RWPE2 (cell line): ENCODE data around the gene CRLF3.

Experiments
- ATAC-seq: fragments of 200-7000 bp; cut with Tn5 transposase; 3 replicates; pipeline ENCODE4 v1.9.1; 2021; ENCODE audit warnings: low read depth
- DNase-seq: peaks from one replicate; pipeline ENCODE4 v3.0.0-alpha.2; 2020; ENCODE audit warnings: low spot score
- H3K27ac ChIP-seq: fragments of 450-650 bp; 2 replicates; pipeline ENCODE4 v1.5.1; 2017; ENCODE audit warnings: mild to moderate bottlenecking; ENCODE audit not compliant: poor library complexity, severe bottlenecking
- H3K27me3 ChIP-seq: fragments of 250-450 bp; sonication (Bioruptor Pico); 2 replicates; pipeline ENCODE4 v1.5.1; 2021; ENCODE audit warnings: mild to moderate bottlenecking, moderate library complexity; ENCODE audit not compliant: insufficient read depth, poor library complexity, severe bottlenecking
- H3K36me3 ChIP-seq: fragments of 250-450 bp; sonication (Bioruptor Pico); 2 replicates; pipeline ENCODE4 v1.5.1; 2020; ENCODE audit warnings: low read depth, mild to moderate bottlenecking, moderate library complexity
- H3K4me1 ChIP-seq: fragments of 250-450 bp; sonication (Bioruptor Pico); 2 replicates; pipeline ENCODE4 v1.5.1; 2021; ENCODE audit warnings: mild to moderate bottlenecking, moderate library complexity; ENCODE audit not compliant: insufficient read depth, poor library complexity, severe bottlenecking
- H3K4me3 ChIP-seq: fragments of 250-450 bp; sonication (Bioruptor Pico); 2 replicates; pipeline ENCODE4 v1.5.1; 2021; ENCODE audit warnings: mild to moderate bottlenecking, moderate library complexity; ENCODE audit not compliant: severe bottlenecking
- H3K9me3 ChIP-seq: fragments of 250-450 bp; sonication (Bioruptor Pico); 2 replicates; pipeline ENCODE4 v1.5.1; 2021; ENCODE audit warnings: mild to moderate bottlenecking, moderate library complexity; ENCODE audit not compliant: severe bottlenecking
- CTCF ChIP-seq: fragments of 450-650 bp; IDR thresholded peaks from one replicate; pipeline ENCODE4 v1.5.1; 2017; ENCODE audit warnings: mild to moderate bottlenecking, moderate library complexity; ENCODE audit not compliant: poor library complexity, severe bottlenecking

CRLF3 gene

GRCh38 chr17:30854146-30854545 is 29.7 kb upstream of the CRLF3 start:
- no peak for TF ChIP-seq CTCF
- Histone ChIP-seq H3K4me3 (no peak overlapping the region), H3K4me1 (no peaks in the 10 kb centered on the region), H3K27me3 (no peaks in the 10 kb centered on the region), H3K9me3 (no peaks in the 10 kb centered on the region), H3K27ac (no peak overlapping the region), H3K36me3 (peaks cover 67% of the 10 kb centered on the region)
- no peak for ATAC-seq
- no peak for DNase-seq

DNA sequence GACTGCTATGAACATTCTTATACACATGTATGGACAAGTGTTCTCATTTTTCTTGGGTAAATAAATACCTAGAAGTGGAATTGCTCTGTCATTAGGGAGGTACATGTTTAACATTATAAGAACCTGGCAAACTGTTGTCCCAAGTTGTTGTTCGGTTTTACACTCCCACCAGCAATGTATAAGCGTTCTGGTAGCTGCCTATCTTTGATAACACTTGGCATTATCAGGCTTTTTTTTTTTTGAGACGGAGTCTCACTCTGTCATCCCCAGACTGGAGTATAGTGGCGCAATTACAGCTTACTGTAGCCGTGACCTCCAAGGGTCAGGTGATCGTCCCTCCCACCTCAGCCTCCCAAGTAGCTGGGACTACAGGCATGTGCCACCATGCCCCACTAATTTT is 23.5 kb upstream of the CRLF3 start:
- no peaks in the 10 kb centered on the region for H3K27me3 ChIP-seq
- no peaks in the 10 kb centered on the region for H3K4me1 ChIP-seq
- H3K36me3 ChIP-seq = peaks cover 48% of the 10 kb centered on the region
- DNase-seq (no peak), ATAC-seq (no peak)
- no peak overlapping the region for H3K4me3 ChIP-seq
- H3K27ac ChIP-seq = no peak overlapping the region
- no peaks in the 10 kb centered on the region for H3K9me3 ChIP-seq
- TF ChIP-seq CTCF = no peak

- no peaks in the 10 kb centered on the region for H3K4me1 ChIP-seq
- no peak overlapping the region for H3K4me3 ChIP-seq
- H3K27me3 ChIP-seq = no peaks in the 10 kb centered on the region
- H3K27ac ChIP-seq = no peak overlapping the region
- no peak for TF ChIP-seq CTCF
- ATAC-seq = no peak
- no peak for DNase-seq
- H3K9me3 ChIP-seq = no peaks in the 10 kb centered on the region
- H3K36me3 ChIP-seq = peaks cover 76% of the 10 kb centered on the region
Observed at GRCh38 chr17:30840771-30841170, 16.3 kb upstream of the CRLF3 start.

DNA sequence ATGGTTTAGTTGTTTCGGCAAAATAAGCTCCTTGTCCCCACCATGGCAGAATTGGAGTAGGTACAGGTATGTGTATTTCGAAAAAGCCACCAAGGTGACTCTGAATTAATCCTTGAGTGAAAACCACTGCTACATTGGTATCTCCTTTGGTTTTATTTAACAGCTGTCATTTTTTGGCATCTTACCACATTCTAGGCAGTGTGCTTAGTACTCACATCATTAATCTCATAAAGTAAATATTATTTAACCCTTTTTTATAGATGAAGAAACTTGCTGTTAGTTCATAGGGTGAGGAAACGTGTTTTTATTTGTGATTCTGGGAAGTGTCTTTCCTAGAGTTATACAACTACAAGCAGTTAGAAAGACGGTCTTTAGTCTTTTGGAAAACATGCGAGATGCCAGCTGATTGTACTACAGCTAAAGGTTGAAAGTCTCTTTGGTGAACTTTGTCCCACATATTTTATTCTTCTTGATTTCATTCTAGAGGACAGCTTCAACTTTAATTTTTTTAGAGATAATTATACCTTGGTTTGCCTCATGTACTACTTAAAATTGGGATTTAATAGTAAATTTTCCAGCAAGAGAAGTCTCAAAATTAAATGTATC is 13.8 kb upstream of the CRLF3 start:
- ATAC-seq = no peak

More for the DNA sequence above, 13.8 kb upstream of the CRLF3 start:
- no peaks in the 10 kb centered on the region for H3K9me3 ChIP-seq
- no peak for TF ChIP-seq CTCF
- H3K36me3 ChIP-seq = peaks cover 84% of the 10 kb centered on the region
- no peak overlapping the region for H3K27ac ChIP-seq
- H3K4me1 ChIP-seq = peaks cover 2% of the 10 kb centered on the region
- H3K27me3 ChIP-seq = no peaks in the 10 kb centered on the region
- DNase-seq = no peak
- no peak overlapping the region for H3K4me3 ChIP-seq
